ES-I3 (cell line): ENCODE measurements around the gene GSS.

ENCODE experiments used
- H3K36me3 ChIP-seq: 2 replicates; pipeline ENCODE4 v1.6.1; 2013; ENCODE audit warnings: mild to moderate bottlenecking, low read length, control low read depth, moderate library complexity; ENCODE audit not compliant: insufficient read depth
- H3K4me1 ChIP-seq: 2 replicates; pipeline ENCODE4 v1.6.1; 2013; ENCODE audit warnings: mild to moderate bottlenecking, control low read depth, low read length; ENCODE audit not compliant: insufficient read depth
- H3K9ac ChIP-seq: 2 replicates; pipeline ENCODE4 v1.6.1; 2013; ENCODE audit warnings: low read depth, mild to moderate bottlenecking, low read length, moderate library complexity
- H3K9me3 ChIP-seq: 2 replicates; pipeline ENCODE4 v1.6.1; 2013; ENCODE audit warnings: mild to moderate bottlenecking, low read length, moderate library complexity; ENCODE audit not compliant: control insufficient read depth, insufficient read depth

Gene GSS

GRCh38 chr20:34880215-34880850 lies 75.3 kb downstream of the GSS start:
- Histone ChIP-seq H3K9ac (no peak overlapping the region), H3K9me3 (no peaks in the 10 kb centered on the region), H3K36me3 (no peaks in the 10 kb centered on the region), H3K4me1 (peaks cover 3% of the 10 kb centered on the region; the same call in 1 of the 2 replicates)
